Parietal lobe (tissue), 2 donors: Measurements from ENCODE around the gene TMEM106A. TPM values are rescaled to one million over a fixed set of nuclear protein-coding genes. Genes with fewer than 3 reads are reported as not detected.

Source experiments
- small RNA-seq: library from RNA; depleted of rRNA; stranded (forward); fragments of <200 nt; gene quantifications from one replicate; pipeline ENCODE3, GENCODE V24; 2014; ENCODE audit warnings: low replicate concordance
- total RNA-seq: library from RNA; depleted of rRNA; stranded (reverse); fragments of >200 nt; gene quantifications from one replicate; pipeline ENCODE4 v1.2.3, GENCODE V29; 2014

Gene TMEM106A, protein sequence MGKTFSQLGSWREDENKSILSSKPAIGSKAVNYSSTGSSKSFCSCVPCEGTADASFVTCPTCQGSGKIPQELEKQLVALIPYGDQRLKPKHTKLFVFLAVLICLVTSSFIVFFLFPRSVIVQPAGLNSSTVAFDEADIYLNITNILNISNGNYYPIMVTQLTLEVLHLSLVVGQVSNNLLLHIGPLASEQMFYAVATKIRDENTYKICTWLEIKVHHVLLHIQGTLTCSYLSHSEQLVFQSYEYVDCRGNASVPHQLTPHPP
- total RNA-seq: 1.3 TPM

DNA sequence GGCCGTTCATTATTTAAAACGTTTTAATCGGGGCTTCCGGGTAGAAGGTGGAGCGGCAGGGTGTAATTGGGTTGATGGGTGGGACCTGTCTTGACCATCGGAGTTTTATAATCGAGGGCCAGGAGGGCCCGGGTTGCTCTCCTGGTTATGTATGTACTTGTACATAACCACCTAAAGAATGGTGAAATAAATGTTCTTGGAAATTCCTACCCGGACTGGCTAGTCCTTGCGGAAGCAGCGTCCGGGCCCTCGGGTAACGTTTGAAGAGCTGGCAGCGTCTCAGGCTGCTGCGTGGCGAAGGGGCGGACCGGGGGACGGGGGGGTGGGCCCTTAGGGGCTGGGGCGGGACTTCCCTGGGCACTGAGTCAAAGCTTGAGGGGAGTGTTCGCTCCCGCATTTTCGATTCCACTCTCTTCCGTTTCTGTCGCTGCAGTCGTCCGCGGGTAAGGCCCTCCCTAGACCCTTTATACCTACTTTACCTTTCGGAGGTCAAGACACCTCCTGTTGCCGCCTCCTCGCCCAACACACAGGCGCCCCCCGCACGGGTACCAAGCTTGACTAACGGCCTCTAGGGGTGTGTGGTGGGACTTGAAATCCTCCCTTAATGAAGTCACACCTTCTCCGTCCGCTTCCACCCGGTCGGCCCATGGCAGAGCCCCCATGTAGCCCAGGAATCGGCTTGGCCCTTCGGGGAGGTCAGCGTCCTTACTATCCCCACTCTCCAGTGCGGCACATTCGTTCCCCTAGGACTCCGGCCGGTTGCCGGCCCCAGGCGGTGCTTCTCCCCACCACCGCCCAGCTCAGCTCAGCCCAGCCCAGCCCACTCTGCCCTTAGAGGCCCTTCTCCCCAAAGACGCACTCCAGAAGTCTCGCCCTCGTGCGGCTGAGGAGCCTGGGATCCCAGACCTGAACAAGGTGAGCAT, at the start of gene TMEM106A:
TSS of gene TMEM106A (plus strand) at position 396 of the 923 bp plus-strand sequence. CDS start 1,167 bp downstream, outside the sequence.

DNA sequence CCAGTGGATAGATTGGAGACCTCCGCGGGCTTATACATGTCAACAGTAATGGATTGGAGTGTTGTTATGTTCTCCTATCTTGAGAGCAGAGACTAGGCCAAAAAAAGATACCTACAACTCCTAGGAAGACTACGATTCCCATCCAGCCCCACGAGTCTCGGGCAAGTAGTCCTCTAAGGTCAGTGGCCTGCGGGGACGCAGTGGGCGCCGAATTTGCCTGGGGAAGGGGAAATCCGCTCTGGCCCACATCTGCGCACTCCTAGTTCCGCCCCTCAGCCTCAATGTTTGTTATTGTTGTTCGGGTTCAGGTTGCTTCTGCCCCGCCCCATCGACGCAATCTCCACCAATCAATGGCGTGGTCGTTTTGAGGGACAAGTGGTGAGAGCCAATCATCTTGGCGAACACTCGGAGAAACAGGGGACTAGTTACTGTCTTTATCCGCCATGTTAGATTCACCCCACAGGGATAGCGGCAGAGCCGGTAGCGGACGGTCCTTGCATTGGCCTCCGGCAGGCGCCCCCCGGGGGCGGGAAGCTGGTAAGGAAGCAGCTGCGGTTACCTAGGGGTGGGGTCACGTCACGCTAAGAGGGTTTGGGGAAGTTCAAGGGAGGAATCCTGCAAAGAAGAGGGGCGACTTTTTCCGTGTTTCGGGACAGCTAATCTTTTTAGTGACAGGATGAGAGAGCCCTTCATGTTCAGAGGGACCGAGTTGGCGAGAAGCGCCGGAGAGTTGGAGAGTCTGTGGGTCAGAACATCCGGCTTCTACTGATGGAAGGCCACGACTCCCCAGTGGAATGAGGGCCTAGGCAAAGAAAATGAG, 40.7 kb upstream of the TMEM106A start, which contains the start of gene NBR1:
TSS of gene NBR1 (plus strand) at position 449 of the 820 bp plus-strand sequence. CDS start 4,586 bp downstream, outside the sequence.

GRCh38 chr17:43228020-43228782, 16.5 kb downstream of the TMEM106A start, which contains the start of gene CCDC200:
CCDC200 (minus strand) TSS chr17:43228623; CDS start chr17:43228554, 69 bp downstream.

GRCh38 chr17:43233877-43234276, 22.2 kb downstream of the TMEM106A start, which contains the start of gene RNU2-1:
RNU2-1 (minus strand) TSS chr17:43233977.

Small RNA genes lying within 50 kb of the gene (small RNA-seq; reads per million reads assigned to genes)
- not detected for gene AC060780.2
- not detected for gene AC060780.3
- not detected for gene RF00004
- gene RNU2-1: not detected

Other genes with a start within 250 kb of the TMEM106A start
- gene AARSD1, start 247.4 kb upstream of the TMEM106A start, total RNA-seq: 34.1 TPM
- gene PTGES3L, start 231.8 kb upstream of the TMEM106A start, total RNA-seq: 2.5 TPM
- 16.9 TPM for gene RUNDC1, start 231.3 kb upstream of the TMEM106A start, total RNA-seq
- 1,347 TPM for gene RPL27, start 213.5 kb upstream of the TMEM106A start, total RNA-seq
- gene IFI35, start 205.1 kb upstream of the TMEM106A start, total RNA-seq: 2.5 TPM
- 77.3 TPM for gene VAT1, start 189.5 kb upstream of the TMEM106A start, total RNA-seq
- gene RND2, start 186.6 kb upstream of the TMEM106A start, total RNA-seq: 3.4 TPM
- 9.7 TPM for gene BRCA1, start 86.5 kb upstream of the TMEM106A start, total RNA-seq
- gene NBR1, start 40.7 kb upstream of the TMEM106A start, total RNA-seq: 62.3 TPM
- not detected for gene CCDC200, start 16.7 kb downstream of the TMEM106A start, total RNA-seq
- gene RNU2-1, start 22.1 kb downstream of the TMEM106A start, total RNA-seq: not detected
- gene ARL4D, start 187.1 kb downstream of the TMEM106A start, total RNA-seq: 43.8 TPM